Lower lobe of right lung (tissue), 2 donors: ENCODE results near the gene IRAK2. TPM values are rescaled to one million over a fixed set of nuclear protein-coding genes. Genes with fewer than 3 reads are reported as not detected.

Experiments used
- ATAC-seq, 2 donors: fragments of 200-7000 bp; cut with Tn5 transposase; one replicate each; pipeline ENCODE4 v1.9.1; 2020 to 2022; ENCODE audit warnings: mild to moderate bottlenecking in 2 of 2, moderate library complexity in 2 of 2
- DNase-seq: peaks from one replicate; pipeline ENCODE4 v3.0.0-alpha.2; 2020
- H3K27ac ChIP-seq: fragments of 200-600 bp; one replicate; pipeline ENCODE4 v1.8.0; 2022
- H3K27me3 ChIP-seq: fragments of 200-600 bp; one replicate; pipeline ENCODE4 v1.8.0; 2022; ENCODE audit warnings: low read depth
- H3K36me3 ChIP-seq: fragments of 200-600 bp; one replicate; pipeline ENCODE4 v1.8.0; 2022; ENCODE audit warnings: mild to moderate bottlenecking
- H3K4me1 ChIP-seq: fragments of 200-600 bp; one replicate; pipeline ENCODE4 v1.8.0; 2022
- H3K4me3 ChIP-seq: fragments of 200-600 bp; one replicate; pipeline ENCODE4 v1.8.0; 2022; ENCODE audit warnings: mild to moderate bottlenecking
- H3K9me3 ChIP-seq: fragments of 200-600 bp; one replicate; pipeline ENCODE4 v1.8.0; 2022
- CTCF ChIP-seq: fragments of 200-600 bp; IDR thresholded peaks from one replicate; pipeline ENCODE4 v1.8.0; 2022; ENCODE audit warnings: antibody characterized with exemption, mild to moderate bottlenecking
- intact Hi-C: fragments of 100-400 bp; cut with DNase I; formaldehyde crosslinking; loops from one replicate; pipeline ENCODE4 v1.11.0; 2022
- total RNA-seq: library from RNA; stranded (reverse); fragmentation: NEBNext Ultra II Directional; extraction: Animal tissue kit (Norgen Biotek cat#: 25700); gene quantifications from one replicate; pipeline ENCODE4 v1.2.1, GENCODE V29; 2021
- donor health status: DM: no; HTN: yes; CAD: no; lungs with severe emphysema.

Gene IRAK2
- total RNA-seq, 1 donor from 2014 or later: 3.9 TPM

- Histone ChIP-seq H3K27ac (no peak overlapping the region), H3K4me1 (peaks cover 29% of the 10 kb centered on the region), H3K9me3 (no peaks in the 10 kb centered on the region), H3K27me3 (no peaks in the 10 kb centered on the region), H3K4me3 (no peak overlapping the region), H3K36me3 (peaks cover 27% of the 10 kb centered on the region)
- TF ChIP-seq CTCF: no peak
- no peak for ATAC-seq
- intact Hi-C loops: no loop called here
- no peak for DNase-seq
Measured at GRCh38 chr3:10251006-10251405, 86.3 kb downstream of the IRAK2 start.

- intact Hi-C loops: no loop called here
Measured at GRCh38 chr3:10253731-10254130, 89.0 kb downstream of the IRAK2 start.

GRCh38 chr3:10255835-10256234, 91.1 kb downstream of the IRAK2 start:
- no peaks in the 10 kb centered on the region for H3K9me3 ChIP-seq
- no peak for TF ChIP-seq CTCF
- no peaks in the 10 kb centered on the region for H3K27me3 ChIP-seq
- peaks cover 5% of the 10 kb centered on the region for H3K4me1 ChIP-seq
- H3K4me3 ChIP-seq: no peak overlapping the region
- DNase-seq (no peak), ATAC-seq (no peak)
- H3K36me3 ChIP-seq: peaks cover 55% of the 10 kb centered on the region
- intact Hi-C loops: no loop called here
- H3K27ac ChIP-seq: no peak overlapping the region

More at GRCh38 chr3:10253731-10254130, 89.0 kb downstream of the IRAK2 start:
- DNase-seq: no peak
- Histone ChIP-seq H3K36me3 (peaks cover 37% of the 10 kb centered on the region), H3K27ac (no peak overlapping the region), H3K4me1 (peaks cover 22% of the 10 kb centered on the region), H3K27me3 (no peaks in the 10 kb centered on the region), H3K4me3 (no peak overlapping the region), H3K9me3 (no peaks in the 10 kb centered on the region)
- ATAC-seq: no peak
- TF ChIP-seq CTCF: no peak

- DNase-seq: no peak
- Histone ChIP-seq H3K9me3 (no peaks in the 10 kb centered on the region), H3K27me3 (no peaks in the 10 kb centered on the region), H3K27ac (no peak overlapping the region), H3K36me3 (peaks cover 66% of the 10 kb centered on the region), H3K4me1 (peaks cover 4% of the 10 kb centered on the region), H3K4me3 (no peak overlapping the region)
- intact Hi-C loops: no loop called here
- no peak for TF ChIP-seq CTCF
- ATAC-seq: no peak
Measured at GRCh38 chr3:10259036-10259435, 94.3 kb downstream of the IRAK2 start.

- H3K4me3 ChIP-seq: no peak overlapping the region
- H3K9me3 ChIP-seq: no peaks in the 10 kb centered on the region
- intact Hi-C loops: no loop called here
- ATAC-seq (no peak), DNase-seq (no peak)
- peaks cover 59% of the 10 kb centered on the region for H3K36me3 ChIP-seq
- TF ChIP-seq CTCF: no peak
- no peak overlapping the region for H3K27ac ChIP-seq
- H3K4me1 ChIP-seq: peaks cover 7% of the 10 kb centered on the region
- H3K27me3 ChIP-seq: no peaks in the 10 kb centered on the region
Measured at GRCh38 chr3:10259798-10260197, 95.1 kb downstream of the IRAK2 start.

- no peaks in the 10 kb centered on the region for H3K9me3 ChIP-seq
- peaks cover 59% of the 10 kb centered on the region for H3K36me3 ChIP-seq
- peaks cover 7% of the 10 kb centered on the region for H3K4me1 ChIP-seq
- DNase-seq (no peak), ATAC-seq (no peak)
- no peak overlapping the region for H3K4me3 ChIP-seq
- no peaks in the 10 kb centered on the region for H3K27me3 ChIP-seq
- no peak for TF ChIP-seq CTCF
- intact Hi-C loops: no loop called here
- no peak overlapping the region for H3K27ac ChIP-seq
Measured at GRCh38 chr3:10260211-10260701, 95.5 kb downstream of the IRAK2 start.
